Right forelimb (tissue), 1 donor: Measurements from ENCODE around the gene SMC6.
A peak's percentile ranks its signal among the peaks of the same experiment; 100 is the strongest.

Source experiments
- DNase-seq: peaks from one replicate; pipeline ENCODE4 v3.0.0-alpha.2; 2018

SMC6 gene

DNA sequence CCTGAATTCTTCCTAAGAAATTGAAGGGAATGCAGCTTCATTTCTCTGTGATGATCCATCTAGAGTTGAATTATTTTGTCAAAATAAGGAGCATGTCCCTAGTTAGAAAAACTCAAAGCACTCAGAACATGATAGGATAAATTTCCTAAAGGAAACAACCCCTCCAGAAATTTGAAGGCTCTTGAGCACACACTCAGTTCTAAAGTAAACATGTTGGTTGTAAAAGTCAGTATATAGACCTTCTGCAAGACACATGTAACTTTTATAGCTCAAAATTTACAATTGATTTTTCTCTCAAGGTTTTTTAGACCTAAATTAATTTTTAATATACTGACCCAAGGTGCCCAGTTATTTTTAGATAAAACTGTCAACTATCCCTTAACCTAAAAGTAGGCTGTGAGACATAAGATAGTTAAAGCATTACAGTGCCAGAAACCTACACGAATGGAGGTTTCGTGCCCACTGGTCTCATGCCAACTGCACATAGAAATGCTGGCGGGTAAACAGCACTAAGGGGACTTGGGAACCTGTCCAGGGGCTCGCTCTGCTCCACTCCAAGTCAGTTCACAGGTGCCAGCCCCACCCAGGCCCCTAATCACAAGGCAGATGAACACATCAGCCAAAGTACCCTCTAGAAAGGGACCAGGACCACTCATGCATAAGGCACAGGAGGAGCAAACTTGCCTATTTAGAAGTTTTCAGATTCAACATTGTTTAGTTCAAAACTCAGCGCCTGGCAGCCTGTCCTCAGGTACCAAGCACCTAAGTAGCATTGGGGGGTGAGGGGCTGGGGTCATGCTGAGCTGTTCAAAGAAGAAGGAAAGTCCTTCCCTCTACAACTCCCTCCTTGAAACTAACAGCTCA lies 106.5 kb downstream of the SMC6 start:
- no peak for DNase-seq

DNA sequence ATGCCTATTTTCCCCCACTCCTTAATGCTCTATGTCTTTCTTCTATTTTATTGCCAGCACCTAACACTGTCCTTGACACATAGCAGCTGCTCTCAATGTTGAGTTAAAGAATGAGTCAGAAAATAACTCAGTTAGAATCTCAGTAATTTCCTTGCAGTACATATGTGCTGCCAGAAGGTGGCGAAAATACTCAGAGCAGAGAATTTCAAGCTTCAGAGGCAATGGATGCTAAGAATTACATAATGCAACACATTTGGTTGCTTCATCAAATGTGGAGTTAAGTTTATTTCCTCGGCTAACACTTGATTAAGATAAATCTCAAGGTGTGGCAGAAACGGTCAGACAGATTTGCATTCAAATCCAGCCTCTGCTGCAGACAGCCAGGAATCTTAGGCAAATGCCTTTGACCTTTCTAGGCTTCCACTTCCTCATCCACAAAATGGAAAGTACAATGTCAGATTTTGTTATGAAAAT lies 107.5 kb downstream of the SMC6 start:
- no peak for DNase-seq

- DNase-seq, result no peak
These were observed 108.5 kb downstream of the SMC6 start for GRCh38 chr2:17644997-17645720.

DNA sequence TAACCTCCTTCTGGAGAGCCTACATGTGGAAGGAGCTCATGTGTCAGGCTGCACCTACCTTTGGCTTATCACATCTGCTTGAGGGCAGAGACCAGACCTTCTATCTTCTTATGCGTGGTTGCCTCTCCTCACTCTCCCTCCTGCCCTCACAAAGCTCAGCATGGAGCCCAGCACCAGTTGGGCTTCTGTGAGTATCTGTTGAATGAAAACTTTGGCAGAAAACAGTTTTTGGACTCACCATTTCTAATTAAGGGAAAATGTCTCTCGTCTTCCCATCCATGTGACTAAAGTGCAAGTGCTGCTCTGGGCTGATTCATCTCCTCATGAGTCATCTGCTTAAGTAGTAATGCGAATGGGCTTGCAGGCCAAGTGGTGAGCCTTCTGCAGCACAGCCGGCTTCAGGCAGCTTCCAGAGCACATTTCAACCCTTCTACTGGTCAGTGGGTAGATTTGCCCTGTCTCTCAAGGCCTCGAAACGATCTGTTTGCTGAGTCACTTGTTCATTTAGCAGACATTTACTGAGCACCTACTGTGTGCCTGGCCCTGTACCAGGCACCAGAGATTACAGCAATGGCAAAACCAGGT lies 110.5 kb downstream of the SMC6 start:
- no peak for DNase-seq

GRCh38 chr2:17640406-17640805 lies 113.2 kb downstream of the SMC6 start:
- DNase-seq, result no peak

GRCh38 chr2:17638196-17638743 lies 115.3 kb downstream of the SMC6 start:
- no peak for DNase-seq

GRCh38 chr2:17637131-17637906 lies 116.3 kb downstream of the SMC6 start:
- no peak for DNase-seq

DNA sequence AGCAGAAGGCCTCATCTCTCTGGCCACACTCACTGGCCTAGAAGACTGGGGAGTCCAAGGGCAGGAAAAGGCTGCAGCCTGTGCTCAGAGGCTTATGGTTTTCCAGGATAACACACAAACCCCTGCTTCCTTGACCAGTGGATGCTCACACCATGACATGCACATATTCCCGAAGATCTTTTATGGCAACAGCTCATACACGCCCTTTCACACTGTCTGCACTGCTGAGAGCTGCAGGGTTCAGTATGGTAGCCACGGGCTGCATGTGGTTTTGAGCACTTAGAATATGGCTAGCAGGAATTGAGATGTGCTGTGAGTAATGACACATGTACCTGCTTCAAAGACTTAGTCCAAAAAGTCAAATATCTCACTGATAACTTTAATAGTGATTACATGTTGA lies 117.4 kb downstream of the SMC6 start:
- no peak for DNase-seq

DNA sequence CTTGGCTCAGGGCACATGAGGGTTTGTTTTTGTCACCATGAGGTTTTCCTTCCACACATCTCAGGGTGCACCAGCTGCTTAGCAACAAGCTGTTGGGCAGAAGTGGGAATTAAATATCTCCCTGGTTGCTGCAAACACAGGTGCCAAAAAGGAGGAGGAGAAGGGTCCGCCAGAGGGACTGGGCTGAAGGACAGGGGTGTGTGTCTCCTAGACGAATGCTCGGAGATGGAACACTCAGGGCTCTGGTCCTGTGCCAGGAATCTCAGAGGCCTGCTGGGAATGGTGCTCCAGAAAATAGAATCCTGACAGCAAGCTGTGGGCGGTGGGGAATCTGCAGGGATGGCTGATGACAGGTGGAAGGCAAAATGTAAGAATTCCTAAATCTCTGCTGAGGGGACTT lies 118.6 kb downstream of the SMC6 start:
- peak; percentile 53 for DNase-seq

DNA sequence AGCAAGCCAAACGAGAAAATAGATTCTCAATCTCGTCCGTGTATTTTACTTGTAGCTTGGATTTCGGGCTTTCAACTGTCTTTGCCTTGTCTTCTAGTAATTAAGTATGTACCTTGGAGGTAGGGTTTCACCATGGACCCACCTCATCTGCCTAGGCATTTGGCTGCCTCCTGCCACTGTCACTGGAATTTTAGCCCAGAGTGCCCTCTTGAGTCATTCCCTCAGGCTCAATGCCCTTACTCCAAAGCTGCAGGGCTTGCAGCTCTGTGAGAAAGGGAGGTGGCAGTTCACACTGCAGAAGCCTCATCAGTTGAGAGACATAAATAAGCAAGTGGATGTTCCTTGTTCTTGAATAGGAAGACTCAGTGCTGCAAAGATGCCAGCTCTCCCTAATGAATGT lies 123.5 kb downstream of the SMC6 start:
- DNase-seq, result no peak

DNA sequence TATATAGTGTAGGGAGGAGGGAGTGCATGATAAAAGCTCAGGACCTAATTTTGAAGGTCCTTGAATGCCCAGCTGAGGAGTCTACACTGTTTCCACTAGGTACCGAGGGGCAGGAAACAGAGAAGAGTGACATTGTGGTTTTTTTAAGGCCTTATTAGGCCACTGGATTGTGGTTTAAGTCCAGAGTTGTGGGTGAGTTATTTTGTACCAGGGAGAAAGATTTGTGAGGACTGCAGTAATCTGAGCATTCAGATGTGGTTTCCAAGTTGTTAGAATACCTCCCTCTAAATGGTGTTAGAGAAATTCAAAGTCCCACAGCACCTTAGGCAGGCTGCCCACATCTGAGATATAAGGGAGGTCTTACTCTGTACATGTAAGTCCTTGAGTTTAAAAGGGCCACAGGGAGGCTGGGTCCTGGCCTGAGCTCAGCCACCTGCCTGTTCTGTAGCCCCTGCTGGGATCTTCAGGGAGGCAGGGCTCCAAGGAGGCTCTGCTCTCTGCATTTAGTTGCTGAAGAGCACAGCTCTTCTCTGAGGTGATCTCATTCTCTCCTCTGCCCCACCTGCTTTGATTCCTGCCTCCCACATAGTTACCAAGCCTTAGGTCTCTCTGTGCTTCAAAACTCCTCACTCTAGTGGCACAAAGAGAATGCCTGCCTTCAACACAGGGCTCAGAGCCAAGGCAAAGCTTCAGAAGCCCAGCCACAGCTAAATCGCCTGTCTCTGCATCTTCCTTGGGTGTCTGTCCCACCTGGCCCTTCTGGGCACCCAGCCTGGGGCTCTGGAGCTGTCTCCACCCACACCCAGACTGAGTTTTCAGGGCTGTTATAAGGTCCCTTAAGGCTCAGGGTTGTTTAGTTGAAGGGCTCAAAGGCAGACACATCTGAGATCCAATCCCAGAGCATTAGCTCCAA lies 125.0 kb downstream of the SMC6 start:
- DNase-seq, result no peak

DNA sequence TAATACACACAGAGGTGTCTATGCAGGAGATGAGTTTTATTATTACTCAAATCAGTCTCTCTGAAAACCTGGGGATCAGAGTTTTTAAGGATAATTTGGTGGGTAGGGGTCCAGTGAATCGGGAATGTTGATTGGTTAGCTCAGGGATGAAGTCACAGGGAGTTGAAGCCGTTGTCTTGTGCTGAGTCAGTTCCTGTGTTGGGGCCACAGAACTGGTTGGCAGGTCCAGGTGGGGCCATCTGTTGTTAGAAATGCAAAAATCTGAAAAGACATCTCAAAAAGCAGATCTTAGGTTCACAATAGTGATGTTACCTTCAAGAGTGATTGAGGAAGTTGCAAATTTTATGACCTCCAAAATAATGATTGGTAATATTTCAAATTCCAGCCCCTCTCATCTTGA lies 126.2 kb downstream of the SMC6 start:
- DNase-seq, result no peak

- no peak for DNase-seq
These were observed 126.6 kb downstream of the SMC6 start for GRCh38 chr2:17626986-17627385.

GRCh38 chr2:17625446-17625845 lies 128.2 kb downstream of the SMC6 start:
- DNase-seq, result no peak

- no peak for DNase-seq
These were observed 131.8 kb downstream of the SMC6 start for GRCh38 chr2:17621781-17622180.

- no peak for DNase-seq
These were observed 132.8 kb downstream of the SMC6 start for GRCh38 chr2:17620841-17621240.

GRCh38 chr2:17620280-17620679 lies 133.3 kb downstream of the SMC6 start:
- no peak for DNase-seq

- no peak for DNase-seq
These were observed 135.7 kb downstream of the SMC6 start for GRCh38 chr2:17617955-17618354.

DNA sequence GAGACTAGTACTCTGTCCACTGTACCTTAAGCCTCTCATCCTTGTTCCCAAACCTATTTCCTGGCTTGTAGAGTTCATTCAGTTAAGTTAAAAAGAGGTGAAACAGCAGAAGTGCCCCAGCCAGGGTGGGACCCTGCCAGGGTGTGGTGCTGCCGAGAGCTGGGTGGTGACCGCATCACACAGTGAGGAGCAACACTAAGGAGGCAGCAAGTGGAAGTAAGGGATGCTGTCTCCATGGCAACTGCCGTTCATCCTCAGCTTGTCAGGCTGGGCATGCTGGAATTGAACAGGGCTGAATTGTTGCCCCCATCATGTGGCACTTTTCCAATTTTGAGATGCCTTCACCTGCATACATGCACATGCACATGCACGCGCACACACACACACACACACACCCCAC lies 136.1 kb downstream of the SMC6 start:
- DNase-seq, result peak; percentile 1

GRCh38 chr2:17616405-17616804 lies 137.2 kb downstream of the SMC6 start:
- no peak for DNase-seq

DNA sequence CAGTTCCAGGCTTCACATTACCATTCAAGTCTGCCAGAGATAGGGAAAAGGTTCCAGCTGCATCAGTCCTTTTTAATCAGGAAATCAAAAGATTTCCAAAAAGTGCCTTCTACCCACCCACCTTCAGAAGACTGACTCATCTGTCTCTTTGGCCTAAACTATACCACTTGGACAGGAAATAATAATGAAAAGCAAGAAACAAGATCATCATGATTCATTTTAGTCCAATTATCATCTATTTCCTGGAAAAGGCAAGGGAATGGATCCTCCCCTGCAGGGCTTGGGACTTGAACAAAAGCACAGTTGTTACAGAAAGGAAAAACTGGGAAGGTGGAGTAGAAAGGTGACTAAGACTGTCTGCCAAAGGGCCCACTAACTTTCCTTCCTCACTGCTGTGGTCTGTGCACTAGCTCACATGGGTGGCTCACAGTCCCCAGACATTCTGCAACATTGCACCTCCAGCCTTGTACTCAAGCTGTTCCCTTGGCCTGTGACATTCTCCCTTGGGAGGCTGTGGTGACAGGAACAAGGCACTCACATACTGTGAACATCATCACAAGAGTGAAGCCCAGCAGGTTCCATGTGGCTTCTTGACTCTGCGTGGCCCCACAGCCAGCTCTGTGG lies 137.8 kb downstream of the SMC6 start:
- DNase-seq, result no peak
